GM12801 (cell line): Measurements from ENCODE around the gene CNKSR2.

Experiments used
- CTCF ChIP-seq: IDR thresholded peaks from one replicate; pipeline ENCODE4 v1.5.1; 2011; ENCODE audit warnings: control low read depth; ENCODE audit not compliant: insufficient read length; ENCODE audit errors: extremely low read depth

CNKSR2 gene

DNA sequence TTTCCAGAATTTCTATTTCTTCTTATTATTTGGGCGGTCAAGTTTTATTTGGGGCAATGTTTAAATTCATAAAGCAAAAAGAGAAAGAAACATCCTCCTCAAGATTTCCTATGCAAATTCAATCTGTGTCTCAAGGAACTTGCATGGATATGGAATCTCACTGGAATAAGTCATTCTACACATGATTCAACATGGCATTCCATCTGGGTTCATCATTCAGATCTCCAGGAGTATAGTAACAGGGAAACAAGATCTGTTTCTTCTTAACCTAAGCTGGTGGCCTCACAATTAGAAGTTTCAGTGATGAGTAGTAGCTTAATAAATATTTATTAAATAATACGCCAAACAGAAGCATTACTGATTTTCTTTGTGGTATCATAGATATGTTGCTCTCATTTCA lies 264.1 kb downstream of the CNKSR2 start:
- TF ChIP-seq CTCF = no peak

- no peak for TF ChIP-seq CTCF
Measured at GRCh38 chrX:21639775-21640174, 265.6 kb downstream of the CNKSR2 start.

DNA sequence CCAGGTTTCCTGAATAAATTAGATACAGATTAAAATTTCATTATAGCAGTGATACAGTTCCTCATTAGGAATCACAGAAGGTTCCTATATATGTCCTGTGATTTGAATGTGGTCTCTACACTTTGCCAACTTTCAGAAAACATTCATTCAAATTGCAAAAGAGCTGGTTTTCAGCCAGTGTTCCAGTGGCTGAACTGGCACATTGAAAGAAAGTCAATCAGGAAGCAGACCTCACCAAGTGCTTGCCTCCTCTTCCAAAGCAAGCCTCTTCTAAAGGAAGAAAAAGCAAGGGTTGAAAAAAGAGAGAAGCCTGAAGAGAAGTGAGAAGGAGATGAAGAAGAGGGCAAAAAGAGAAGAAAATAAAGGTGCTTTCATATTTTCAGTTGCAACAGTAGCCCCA lies 271.2 kb downstream of the CNKSR2 start:
- TF ChIP-seq CTCF = no peak

DNA sequence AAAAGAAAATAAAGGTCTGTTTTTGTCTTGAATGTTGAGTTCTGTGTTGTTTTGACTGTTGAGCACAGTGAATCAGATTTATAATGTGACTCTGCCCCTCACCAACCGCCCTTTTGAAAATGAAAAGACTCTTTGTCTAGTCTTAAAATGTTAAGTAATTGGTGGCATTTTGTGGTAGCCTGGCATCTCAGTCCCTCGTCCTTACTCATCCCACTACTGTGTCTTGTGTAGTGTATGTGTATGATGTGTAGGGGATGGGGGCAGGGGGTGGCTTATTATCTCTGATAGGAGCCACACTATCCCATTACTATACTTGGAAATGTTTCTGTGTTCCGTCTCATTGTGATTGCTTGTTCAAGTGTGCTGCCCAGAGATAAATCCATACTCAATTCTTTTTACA lies 271.7 kb downstream of the CNKSR2 start:
- no peak for TF ChIP-seq CTCF

DNA sequence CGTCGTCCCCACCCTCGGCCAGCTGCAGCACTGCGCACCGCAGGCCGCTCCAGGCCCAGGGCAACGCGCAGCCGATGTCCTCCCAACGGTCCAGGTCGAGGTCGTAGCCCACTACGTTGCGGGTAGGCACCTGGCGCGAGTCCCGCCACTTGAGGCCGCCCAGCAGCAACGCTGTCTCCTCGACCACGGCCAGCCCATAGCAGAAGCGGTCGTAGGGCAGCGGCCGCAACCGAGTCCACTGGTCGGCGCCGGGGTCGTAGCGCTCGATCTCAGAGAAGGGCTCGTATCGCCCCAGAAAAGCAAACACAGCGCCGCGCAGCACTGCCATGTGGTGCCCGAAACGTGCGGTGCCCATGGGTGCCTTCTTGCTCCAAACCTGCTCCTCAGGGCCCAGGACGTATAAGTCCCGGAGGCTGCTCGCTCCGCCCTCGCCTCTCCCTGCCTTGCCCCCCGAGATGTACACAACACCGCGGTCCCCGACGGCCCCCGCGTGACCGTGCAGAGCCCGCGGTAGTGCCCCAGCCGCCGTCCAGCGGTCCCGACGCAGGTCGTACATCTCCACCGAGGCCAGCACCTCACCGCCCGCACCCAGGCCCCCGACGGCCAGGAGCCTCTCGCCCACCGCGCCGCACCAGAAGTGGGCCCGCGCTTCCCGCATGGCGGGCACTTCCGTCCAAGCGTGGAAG lies 281.8 kb downstream of the CNKSR2 start:
- TF ChIP-seq CTCF = no peak

DNA sequence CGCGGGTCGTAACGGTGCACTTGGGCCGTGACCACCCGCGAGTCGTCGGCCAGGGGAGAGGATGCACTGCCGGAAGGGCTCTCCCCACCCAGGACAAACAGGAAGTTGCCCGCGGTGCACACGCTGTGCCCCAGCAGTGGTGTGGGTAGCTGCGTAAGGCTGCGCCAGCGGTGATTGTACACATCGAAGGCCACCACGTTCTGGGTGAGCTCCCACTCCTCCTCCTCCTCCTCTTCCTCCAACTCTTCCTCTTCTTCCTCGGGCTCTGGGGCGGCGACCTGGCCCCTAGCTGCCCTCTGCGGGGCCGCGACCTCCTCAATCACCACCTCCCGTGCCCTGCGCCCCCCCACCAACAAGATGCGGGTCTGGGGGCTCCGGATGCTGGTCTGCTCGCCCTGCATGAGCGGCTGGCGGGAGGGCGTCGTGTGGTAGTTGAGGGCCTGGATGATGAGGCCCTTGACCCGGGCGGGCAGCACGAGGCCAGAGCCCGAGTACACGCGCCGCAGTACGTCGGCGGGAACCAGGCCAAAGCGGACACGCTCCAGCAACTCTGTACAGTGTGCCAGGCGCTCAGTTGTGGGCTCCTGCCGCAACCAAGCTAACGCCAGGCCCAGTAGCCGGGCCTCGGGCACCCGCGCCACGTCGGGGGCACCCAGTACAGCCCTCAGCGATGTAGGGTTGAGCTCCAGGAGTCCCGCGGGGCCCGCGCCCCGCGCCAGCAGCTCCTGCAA lies 282.5 kb downstream of the CNKSR2 start:
- TF ChIP-seq CTCF = no peak

DNA sequence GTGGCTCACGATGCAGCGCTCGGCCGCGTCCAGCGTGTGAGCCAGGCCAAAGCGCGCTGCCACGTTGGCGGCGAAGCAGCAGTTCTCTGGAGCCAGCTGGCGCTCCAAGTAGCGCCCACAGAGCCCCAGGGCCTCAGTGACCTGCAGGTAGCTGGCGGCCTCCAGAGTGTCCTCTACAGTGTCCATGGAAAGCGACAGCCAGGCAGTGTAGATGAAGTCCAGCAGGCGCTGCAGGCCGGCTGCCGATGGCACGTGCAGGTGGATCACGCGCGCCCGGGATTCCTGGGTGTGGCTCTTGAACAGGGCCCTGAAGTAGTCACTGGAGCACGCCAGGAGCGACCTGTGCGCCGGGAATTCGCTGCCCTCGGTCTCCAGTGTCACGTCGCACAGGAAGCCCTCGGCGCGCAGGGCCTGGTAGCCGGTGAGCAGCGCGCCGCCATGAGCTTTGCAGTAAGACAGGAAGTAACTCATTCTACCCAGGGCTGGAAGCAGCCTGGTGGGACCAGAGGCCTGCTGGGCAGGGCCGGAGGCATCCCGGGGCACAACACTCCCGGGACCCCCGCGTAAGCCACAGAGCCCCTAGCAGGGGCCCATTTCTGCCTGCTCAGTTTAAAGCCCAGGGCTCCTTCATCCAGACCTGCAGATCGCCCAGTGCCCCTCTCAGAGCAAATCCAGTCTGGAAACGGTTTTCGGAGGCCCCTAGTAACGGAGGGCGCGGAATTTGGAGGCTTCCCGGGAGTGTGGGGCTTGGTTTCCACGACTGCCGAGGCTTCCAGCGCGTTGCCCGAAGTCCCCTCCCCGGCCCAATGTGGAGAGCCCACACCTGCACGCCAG lies 283.3 kb downstream of the CNKSR2 start:
- TF ChIP-seq CTCF = no peak
